H1 (cell line): ENCODE data around the gene CDK5R1. TPM values are rescaled to one million over a fixed set of nuclear protein-coding genes. Genes with fewer than 3 reads are reported as not detected.

ENCODE experiments used
- CTCF ChIA-PET: fragments of 300-600 bp; sonication (Branson Sonifier 250); formaldehyde crosslinking; loops from one replicate; lab custom pipeline; 2021; ENCODE audit not compliant: partially characterized antibody; lab: Charles Lee
- POLR2A ChIA-PET: fragments of 300-600 bp; sonication (Branson Sonifier 250); formaldehyde crosslinking; loops from one replicate; lab custom pipeline; 2021; ENCODE audit warnings: inconsistent platforms; ENCODE audit not compliant: partially characterized antibody; lab: Charles Lee
- DNase-seq, 2 experiments: peaks; one replicate each; pipeline versions ENCODE4 v3.0.0 to v3.0.0-alpha.2; 2010 to 2022; ENCODE audit warnings: low spot score in 2 of 2, low read depth in 1 of 2, mixed read lengths in 1 of 2
- FAIRE-seq: peaks from 2 replicates; lab custom pipeline; 2011; peaks lifted over from hg19 to GRCh38; lab: Jason Lieb, UNC
- H2AFZ ChIP-seq: 2 replicates; pipeline ENCODE4 v1.8.1; 2012; ENCODE audit warnings: low read length, inconsistent platforms
- H2AK5ac ChIP-seq: 2 replicates; pipeline ENCODE4 v1.6.1; 2013; ENCODE audit warnings: low read depth, low read length
- H2BK120ac ChIP-seq: replicated peaks from 2 replicates; pipeline ENCODE3; 2013; ENCODE audit warnings: low read depth, low read length, inconsistent platforms
- H2BK12ac ChIP-seq: 2 replicates; pipeline ENCODE4 v1.6.1; 2013; ENCODE audit warnings: low read depth, low read length
- H2BK15ac ChIP-seq: 2 replicates; pipeline ENCODE4 v1.6.1; 2013; ENCODE audit warnings: low read length
- H2BK20ac ChIP-seq: 2 replicates; pipeline ENCODE4 v1.6.1; 2013; ENCODE audit warnings: low read length
- H2BK5ac ChIP-seq: 2 replicates; pipeline ENCODE4 v1.6.1; 2013; ENCODE audit warnings: low read depth, low read length
- H3K14ac ChIP-seq: 2 replicates; pipeline ENCODE4 v1.6.1; 2013; ENCODE audit warnings: inconsistent platforms; ENCODE audit not compliant: insufficient read length
- H3K18ac ChIP-seq: 2 replicates; pipeline ENCODE4 v1.6.1; 2013; ENCODE audit warnings: low read length; ENCODE audit errors: extremely low read depth
- H3K23ac ChIP-seq: 2 replicates; pipeline ENCODE4 v1.6.1; 2013; ENCODE audit warnings: inconsistent platforms; ENCODE audit not compliant: insufficient read length
- H3K23me2 ChIP-seq: 2 replicates; pipeline ENCODE4 v1.6.1; 2013; ENCODE audit warnings: low read depth, low read length
- H3K27ac ChIP-seq: 2 replicates; pipeline ENCODE4 v1.6.1; 2011; ENCODE audit warnings: low read depth, low read length, inconsistent platforms
- H3K27me3 ChIP-seq, 4 experiments: replicated peaks in 1 of 4; 1 replicate in 1 of 4; 2 replicates in 3 of 4; pipeline versions ENCODE4 v1.6.1 to v1.8.1; 2011 to 2013; ENCODE audit warnings: low read length in 3 of 4, mild to moderate bottlenecking in 3 of 4, inconsistent platforms in 2 of 4, mixed read lengths in 2 of 4, moderate library complexity in 1 of 4; ENCODE audit not compliant: control insufficient read depth in 3 of 4, insufficient read depth in 3 of 4; ENCODE audit errors: extremely low read depth in 1 of 4
- H3K36me3 ChIP-seq, 4 experiments: 2 replicates each; pipeline versions ENCODE4 v1.6.1 to v1.8.1; 2011 to 2013; ENCODE audit warnings: mild to moderate bottlenecking in 4 of 4, low read length in 3 of 4, moderate library complexity in 2 of 4, control low read depth in 1 of 4, inconsistent platforms in 1 of 4; ENCODE audit not compliant: insufficient read depth in 4 of 4, control insufficient read depth in 2 of 4
- H3K4ac ChIP-seq: replicated peaks from 2 replicates; pipeline ENCODE3; 2013; ENCODE audit warnings: low read length, low read depth, mixed read lengths, inconsistent platforms; ENCODE audit not compliant: insufficient read length
- H3K4me1 ChIP-seq, 4 experiments: replicated peaks in 1 of 4; 1 replicate in 1 of 4; 2 replicates in 3 of 4; pipeline versions ENCODE4 v1.6.1 to v1.8.1; 2011 to 2013; ENCODE audit warnings: low read length in 3 of 4, inconsistent platforms in 2 of 4, mixed read lengths in 1 of 4; ENCODE audit not compliant: insufficient read depth in 4 of 4, control insufficient read depth in 3 of 4
- H3K4me2 ChIP-seq, 2 experiments: 2 replicates each; pipeline versions ENCODE4 v1.6.1 to v1.8.1; 2011 to 2013; ENCODE audit warnings: low read depth in 2 of 2, low read length in 2 of 2, control low read depth in 1 of 2, inconsistent platforms in 1 of 2, mild to moderate bottlenecking in 1 of 2; ENCODE audit not compliant: insufficient read depth in 1 of 2
- H3K4me3 ChIP-seq, 4 experiments: fragments of 200-600, 300-600 bp in 1 of 4; sonication (generic), shearing (Covaris generic), sonication (Bioruptor Twin) in 1 of 4; 2 replicates each; pipeline versions ENCODE4 v1.5.1 to v1.8.1; 2011 to 2016; ENCODE audit warnings: low read length in 4 of 4, low read depth in 3 of 4, control low read depth in 2 of 4, inconsistent platforms in 2 of 4, mild to moderate bottlenecking in 2 of 4, mixed read lengths in 1 of 4, moderate library complexity in 1 of 4; ENCODE audit not compliant: insufficient read depth in 2 of 4; ENCODE audit errors: extremely low read depth in 1 of 4
- H3K56ac ChIP-seq: replicated peaks from 2 replicates; pipeline ENCODE3; 2013; ENCODE audit warnings: low read depth, mild to moderate bottlenecking, mixed read lengths, low read length, inconsistent platforms; ENCODE audit not compliant: insufficient read length
- H3K79me1 ChIP-seq: 2 replicates; pipeline ENCODE4 v1.6.1; 2013; ENCODE audit warnings: low read depth, low read length, control low read depth
- H3K79me2 ChIP-seq, 2 experiments: 2 replicates each; pipeline versions ENCODE4 v1.6.1 to v1.8.1; 2012 to 2013; ENCODE audit warnings: low read length in 2 of 2, mild to moderate bottlenecking in 2 of 2, inconsistent platforms in 1 of 2; ENCODE audit not compliant: insufficient read depth in 2 of 2, control insufficient read depth in 1 of 2
- H3K9ac ChIP-seq, 4 experiments: replicated peaks in 1 of 4; 1 replicate in 1 of 4; 2 replicates in 3 of 4; pipeline versions ENCODE4 v1.6.1 to v1.8.1; 2011 to 2013; ENCODE audit warnings: low read depth in 3 of 4, low read length in 3 of 4, control low read depth in 2 of 4, mild to moderate bottlenecking in 2 of 4, moderate library complexity in 2 of 4, inconsistent platforms in 1 of 4; ENCODE audit errors: extremely low read depth in 1 of 4
- H3K9me3 ChIP-seq, 2 experiments: 2 replicates each; pipeline versions ENCODE4 v1.6.1 to v1.8.1; 2012 to 2013; ENCODE audit warnings: mild to moderate bottlenecking in 2 of 2, moderate library complexity in 2 of 2, control low read depth in 1 of 2, inconsistent platforms in 1 of 2, low read depth in 1 of 2, low read length in 1 of 2, mixed read lengths in 1 of 2; ENCODE audit not compliant: insufficient read depth in 2 of 2
- H4K20me1 ChIP-seq, 2 experiments: replicated peaks in 1 of 2; 2 replicates each; pipeline versions ENCODE3 to v1.8.1; 2011 to 2013; ENCODE audit warnings: inconsistent platforms in 2 of 2, low read length in 2 of 2, mild to moderate bottlenecking in 1 of 2; ENCODE audit not compliant: insufficient read depth in 2 of 2, control insufficient read depth in 1 of 2
- H4K5ac ChIP-seq: 2 replicates; pipeline ENCODE4 v1.6.1; 2013; ENCODE audit warnings: low read length, low read depth, mixed read lengths, inconsistent platforms; ENCODE audit not compliant: insufficient read length
- H4K8ac ChIP-seq: 2 replicates; pipeline ENCODE4 v1.8.0; 2013; ENCODE audit warnings: mild to moderate bottlenecking, moderate library complexity, low read length, inconsistent platforms; ENCODE audit not compliant: insufficient read depth; ENCODE audit errors: extremely low read depth
- H4K91ac ChIP-seq: replicated peaks from 2 replicates; pipeline ENCODE3; 2013; ENCODE audit warnings: low read length, mixed read lengths, inconsistent platforms; ENCODE audit not compliant: insufficient read length
- EP300 ChIP-seq, 2 experiments: IDR thresholded peaks; 1 replicate in 1 of 2; 2 replicates in 1 of 2; pipeline ENCODE4 v1.6.1; 2011 to 2012; ENCODE audit warnings: low read depth in 2 of 2, low read length in 2 of 2, mild to moderate bottlenecking in 2 of 2, borderline replicate concordance in 1 of 2, inconsistent platforms in 1 of 2, moderate library complexity in 1 of 2
- GTF2F1 ChIP-seq: IDR thresholded peaks from 2 replicates; pipeline ENCODE4 v1.6.1; 2012; ENCODE audit warnings: low read depth, low read length, improper control_type of control experiment, borderline replicate concordance
- HDAC2 ChIP-seq, 2 experiments: fragments of 300-600 bp in 1 of 2; sonication (generic) in 1 of 2; IDR thresholded peaks; 2 replicates each; pipeline ENCODE4 v1.6.1; 2011 to 2012; ENCODE audit warnings: low read depth in 2 of 2, low read length in 2 of 2, mild to moderate bottlenecking in 2 of 2, moderate library complexity in 2 of 2, borderline replicate concordance in 1 of 2, inconsistent platforms in 1 of 2
- KDM4A ChIP-seq: IDR thresholded peaks from one replicate; pipeline ENCODE4 v1.7.1; 2012; ENCODE audit warnings: low read depth, mild to moderate bottlenecking, moderate library complexity, low read length, inconsistent platforms; ENCODE audit not compliant: severe bottlenecking
- PHF8 ChIP-seq: fragments of 200-600 bp; sonication (generic); conservative IDR thresholded peaks from 2 replicates; pipeline ENCODE4 v1.7.1; 2012; ENCODE audit warnings: low read depth, mild to moderate bottlenecking, inconsistent platforms, low read length, moderate library complexity
- SAP30 ChIP-seq: fragments of 300-600 bp; sonication (generic); IDR thresholded peaks from 2 replicates; pipeline ENCODE4 v1.7.1; 2012; ENCODE audit warnings: low read length, moderate library complexity, mild to moderate bottlenecking, inconsistent platforms; ENCODE audit not compliant: insufficient read depth, insufficient replicate concordance
- SIX5 ChIP-seq: IDR thresholded peaks from 2 replicates; pipeline ENCODE4 v1.6.1; 2011; ENCODE audit warnings: mild to moderate bottlenecking, low read depth, low read length
- SP2 ChIP-seq: IDR thresholded peaks from 2 replicates; pipeline ENCODE4 v1.6.1; 2012; ENCODE audit warnings: mild to moderate bottlenecking, low read length, inconsistent platforms
- SRF ChIP-seq: IDR thresholded peaks from 2 replicates; pipeline ENCODE4 v1.6.1; 2011; ENCODE audit warnings: mild to moderate bottlenecking, low read depth, low read length, moderate library complexity
- SUZ12 ChIP-seq: fragments of 200-600 bp; sonication (generic); IDR thresholded peaks from 2 replicates; pipeline ENCODE4 v1.6.1; 2012; ENCODE audit warnings: mild to moderate bottlenecking, inconsistent platforms, low read length, moderate library complexity, mixed read lengths
- TAF1 ChIP-seq: IDR thresholded peaks from 2 replicates; pipeline ENCODE4 v1.6.1; 2011; ENCODE audit warnings: mild to moderate bottlenecking, low read depth, low read length
- TBP ChIP-seq: IDR thresholded peaks from 2 replicates; pipeline ENCODE4 v1.6.1; 2011; ENCODE audit warnings: low read depth, low read length, improper control_type of control experiment
- TCF12 ChIP-seq: IDR thresholded peaks from 2 replicates; pipeline ENCODE4 v1.6.1; 2011; ENCODE audit warnings: low read depth, mild to moderate bottlenecking, low read length
- WGBS, 2 experiments: shearing (Covaris generic) in 1 of 2; methylation state at CpG; one replicate each; pipeline versions ENCODE4 v1.1.6 to v1.1.7; 2013 to 2015; ENCODE audit warnings: low lambda C conversion rate in 2 of 2, mixed read lengths in 2 of 2, inconsistent platforms in 1 of 2, low coverage in 1 of 2, missing lambda C conversion rate in 1 of 2; ENCODE audit not compliant: insufficient replicate concordance in 2 of 2, insufficient coverage in 1 of 2, insufficient read length in 1 of 2; ENCODE audit errors: extremely low coverage in 1 of 2, missing lambda C conversion rate in 1 of 2; 5-methylcytosine and 5-hydroxymethylcytosine counted together
- polyA plus RNA-seq, 7 experiments: library from polyadenylated mRNA; depleted of rRNA in 3 of 7; stranded (reverse) in 5 of 7; unstranded in 2 of 7; fragments of >200 nt in 5 of 7; fragments of 200-250 nt in 2 of 7; gene quantifications; 1 replicate in 5 of 7; 2 replicates in 1 of 7; 4 replicates in 1 of 7; pipeline versions ENCODE4 v1.2.1 to v1.2.3, GENCODE V29; 2011 to 2013; ENCODE audit warnings: missing spikeins in 2 of 7, mixed read lengths in 2 of 7
- total RNA-seq: library from RNA; stranded (reverse); fragmentation: NEBNext Ultra II Directional; extraction: Animal tissue kit (Norgen Biotek cat#: 25700); gene quantifications from 2 replicates; pipeline ENCODE4 v1.2.1, GENCODE V29; 2021
- TF ChIP-seq, protein P1 (sequence below): IDR thresholded peaks from 2 replicates; pipeline ENCODE4 v1.6.1; 2012; ENCODE audit warnings: inconsistent platforms

The CDK5R1 gene
- total and polyA plus RNA-seq, 2 of the 8 experiments (the other 6 are each of a cell fraction or from before 2014, with no cell fraction given), result 2.7 to 9.9 TPM

DNA sequence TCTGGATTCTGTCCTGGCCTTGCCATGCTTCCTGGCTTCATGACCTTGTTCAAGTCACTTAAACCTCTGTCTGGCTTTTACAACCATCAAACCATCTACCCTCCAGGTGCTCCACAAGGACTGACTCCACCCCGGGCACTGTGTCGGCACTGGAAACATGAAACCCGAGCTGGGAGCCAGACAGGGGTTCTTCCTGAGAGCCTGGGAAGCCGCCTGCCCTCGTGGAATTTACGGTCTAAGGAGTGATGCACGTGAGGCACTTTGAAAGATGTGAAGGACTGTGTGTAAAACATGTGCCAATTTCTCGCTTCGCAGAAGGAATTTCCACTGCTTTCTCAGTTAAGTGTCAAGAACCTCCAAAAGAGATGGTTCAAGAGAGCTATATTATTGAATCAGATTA is 11.6 kb downstream of the CDK5R1 start:
- 62% methylated on average over 9 of the region's 9 CpGs; no CpG with 5 or more reads in 1 of the 2 experiments for WGBS, 2 experiments
- H2BK15ac ChIP-seq, result no peak overlapping the region
- no peaks in the 10 kb centered on the region for H3K36me3 ChIP-seq
- no peak overlapping the region for H3K27ac ChIP-seq
- no peak overlapping the region for H2BK12ac ChIP-seq
- H2BK120ac ChIP-seq, result no peak overlapping the region
- DNase-seq, result peak in 1 of 2 experiments; percentile 62
- no peak overlapping the region for H3K23ac ChIP-seq
- no peak overlapping the region for H4K8ac ChIP-seq
- H4K20me1 ChIP-seq, result no peaks in the 10 kb centered on the region
- no peak overlapping the region for H2BK20ac ChIP-seq
- no peak overlapping the region for H3K14ac ChIP-seq
- H3K79me2 ChIP-seq, result no peaks in the 10 kb centered on the region
- no peak overlapping the region for H4K5ac ChIP-seq
- H3K9ac ChIP-seq, result no peak overlapping the region
- H3K4me3 ChIP-seq, result no peak overlapping the region
- no peak overlapping the region for H2BK5ac ChIP-seq
- peaks cover 0 to 9% (median 5%) of the 10 kb centered on the region in 4 experiments; a peak in 5 of 7 replicates for H3K4me1 ChIP-seq
- no peaks in the 10 kb centered on the region for H3K79me1 ChIP-seq
- FAIRE-seq, result no peak
- CTCF ChIA-PET, result interaction anchor here (0.6 to 1.9 kb wide), 5 partner anchors 11 to 256 kb away, joined by 3 to 8 read pairs (median 3); partner anchors contain the start of gene CDK5R1
- H3K4ac ChIP-seq, result no peak overlapping the region
- no peak overlapping the region for H2AK5ac ChIP-seq
- H3K18ac ChIP-seq, result no peak overlapping the region
- H3K56ac ChIP-seq, result no peak overlapping the region
- H3K4me2 ChIP-seq, result no peak overlapping the region
- H2AFZ ChIP-seq, result no peak overlapping the region
- no peaks in the 10 kb centered on the region for H3K27me3 ChIP-seq
- H3K23me2 ChIP-seq, result no peaks in the 10 kb centered on the region
- POLR2A ChIA-PET, result interaction anchor here (0.7 to 1.5 kb wide), 4 partner anchors 9 to 14 kb away, joined by 3 to 7 read pairs (median 4); partner anchors contain the start of gene CDK5R1
- H3K9me3 ChIP-seq, result no peaks in the 10 kb centered on the region
- no peak overlapping the region for H4K91ac ChIP-seq
- TF ChIP-seq GTF2F1 (no peak), HDAC2 (IDR thresholded peaks at IDR 0.05; ENCODE audit: borderline replicate concordance in 1 of 2, low read depth in 2 of 2, low read length in 2 of 2) (no peak), TAF1 (no peak), EP300 (IDR thresholded peaks at IDR 0.05; ENCODE audit: borderline replicate concordance in 1 of 2, low read depth in 2 of 2, low read length in 2 of 2) (no peak), SIX5 (no peak), SUZ12 (no peak), SP2 (no peak), TBP (no peak), SRF (no peak), SAP30 (no peak), KDM4A (no peak), PHF8 (no peak), TCF12 (no peak)
- TF ChIP-seq, protein P1, sequence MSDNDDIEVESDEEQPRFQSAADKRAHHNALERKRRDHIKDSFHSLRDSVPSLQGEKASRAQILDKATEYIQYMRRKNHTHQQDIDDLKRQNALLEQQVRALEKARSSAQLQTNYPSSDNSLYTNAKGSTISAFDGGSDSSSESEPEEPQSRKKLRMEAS, result no peak
